Fibroblast of pulmonary artery (primary cell): Measurements from ENCODE around the gene CLDN9.

Source experiments
- DNase-seq: peaks from one replicate; pipeline ENCODE4 v3.0.0-alpha.2; 2010; ENCODE audit warnings: low read depth
- H3K4me3 ChIP-seq: replicated peaks from 2 replicates; pipeline ENCODE4 v1.5.1; 2011; ENCODE audit warnings: low read depth, mild to moderate bottlenecking, control low read depth, low read length, moderate library complexity
- CTCF ChIP-seq: IDR thresholded peaks from 2 replicates; pipeline ENCODE4 v1.5.1; 2011; ENCODE audit warnings: mild to moderate bottlenecking, control low read depth, low read length, inconsistent platforms; ENCODE audit errors: missing control alignments

Gene CLDN9

DNA sequence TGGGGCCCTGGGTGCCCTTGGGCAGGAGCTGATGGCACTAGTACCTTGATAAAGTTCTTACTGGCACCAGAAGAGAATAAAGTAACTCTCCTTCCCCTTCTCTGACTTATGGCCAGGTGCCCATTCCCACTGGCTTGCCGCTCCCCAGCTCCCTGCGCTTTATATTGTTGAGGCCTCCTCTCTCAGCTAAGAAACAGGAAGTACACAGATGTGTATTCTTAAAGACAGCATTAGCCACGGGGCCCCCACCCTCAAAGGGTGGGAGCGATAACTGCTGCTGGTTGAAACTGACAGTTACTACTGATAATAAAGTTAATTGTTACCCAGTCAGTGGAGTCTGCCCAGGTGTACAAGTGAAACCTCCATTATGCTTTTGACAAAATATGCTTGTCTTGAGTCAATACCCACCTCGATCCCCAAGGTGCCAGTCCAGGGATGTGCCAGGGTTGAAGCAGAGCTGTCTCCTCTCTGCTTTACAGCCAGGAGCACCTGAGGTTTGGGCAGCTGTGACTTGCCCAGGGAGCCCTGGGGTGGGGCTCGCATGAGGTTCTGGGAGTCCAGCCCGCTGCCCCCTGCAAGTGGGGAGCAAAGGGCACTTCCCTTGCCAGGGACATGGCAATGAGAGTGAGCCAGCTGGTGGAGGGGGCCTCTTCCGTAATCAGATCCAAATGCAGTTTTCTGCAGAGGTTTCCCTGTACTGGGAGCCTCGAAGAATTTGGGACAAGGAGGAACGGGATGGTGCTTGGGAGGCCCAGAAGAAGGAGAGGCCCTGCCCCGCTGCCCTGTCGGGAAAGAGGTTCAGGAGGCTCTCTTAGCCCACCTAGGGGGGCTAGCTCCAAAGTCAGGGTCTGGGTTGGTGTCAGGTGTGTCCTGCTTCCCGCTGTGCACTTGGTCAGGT lies 5.4 kb upstream of the CLDN9 start:
- no peak for DNase-seq
- no peak overlapping the region for H3K4me3 ChIP-seq
- no peak for TF ChIP-seq CTCF

- no peak for TF ChIP-seq CTCF
- H3K4me3 ChIP-seq = no peak overlapping the region
- DNase-seq = no peak
Measured at GRCh38 chr16:3007957-3008689, 4.6 kb upstream of the CLDN9 start.

- no peak overlapping the region for H3K4me3 ChIP-seq
- DNase-seq = no peak
- no peak for TF ChIP-seq CTCF
Measured at GRCh38 chr16:3008690-3009037, 4.1 kb upstream of the CLDN9 start.

DNA sequence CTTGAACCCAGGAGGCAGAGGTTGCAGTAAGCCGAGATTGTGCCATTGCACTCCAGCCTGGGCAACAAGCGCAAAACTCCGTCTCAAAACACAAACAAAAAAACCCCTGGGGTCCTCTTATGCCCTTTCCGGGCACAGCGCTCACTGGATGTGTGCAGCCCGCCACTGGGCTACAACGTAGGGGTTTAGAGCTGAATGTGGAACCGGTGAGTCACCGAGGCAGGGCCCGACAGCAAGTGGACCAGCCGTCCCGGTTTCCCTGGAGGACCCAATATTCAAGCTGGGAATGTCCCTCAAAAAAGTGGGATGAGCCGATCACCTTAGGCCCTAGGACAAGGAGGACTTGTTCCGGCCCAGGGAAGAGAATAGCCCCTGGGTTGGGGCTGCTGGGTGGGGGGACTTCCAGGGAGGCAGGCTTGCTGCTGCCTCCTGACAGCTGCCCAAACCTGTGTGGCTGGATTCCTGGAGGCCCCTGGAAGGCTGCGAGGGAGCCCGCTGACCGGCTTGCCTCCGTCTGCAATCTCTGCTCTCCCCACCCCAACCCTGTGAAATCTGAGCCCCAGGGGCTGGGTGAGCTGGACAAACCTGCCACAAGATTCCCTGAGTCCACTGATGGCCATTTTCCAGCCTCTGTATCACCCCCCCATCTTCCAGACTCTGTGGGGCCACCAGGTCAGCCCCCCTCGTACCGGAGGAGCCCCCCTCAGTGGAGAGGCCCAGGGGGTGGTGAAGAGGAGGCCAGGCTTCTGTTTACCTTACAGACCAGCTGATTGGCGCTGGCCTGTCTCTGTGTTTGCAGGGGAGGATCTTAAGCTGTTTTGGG lies 2.9 kb upstream of the CLDN9 start:
- DNase-seq = no peak
- H3K4me3 ChIP-seq = no peak overlapping the region
- TF ChIP-seq CTCF = no peak

- no peak for TF ChIP-seq CTCF
- H3K4me3 ChIP-seq = no peak overlapping the region
Measured at GRCh38 chr16:3010510-3010909, 2.2 kb upstream of the CLDN9 start.

DNA sequence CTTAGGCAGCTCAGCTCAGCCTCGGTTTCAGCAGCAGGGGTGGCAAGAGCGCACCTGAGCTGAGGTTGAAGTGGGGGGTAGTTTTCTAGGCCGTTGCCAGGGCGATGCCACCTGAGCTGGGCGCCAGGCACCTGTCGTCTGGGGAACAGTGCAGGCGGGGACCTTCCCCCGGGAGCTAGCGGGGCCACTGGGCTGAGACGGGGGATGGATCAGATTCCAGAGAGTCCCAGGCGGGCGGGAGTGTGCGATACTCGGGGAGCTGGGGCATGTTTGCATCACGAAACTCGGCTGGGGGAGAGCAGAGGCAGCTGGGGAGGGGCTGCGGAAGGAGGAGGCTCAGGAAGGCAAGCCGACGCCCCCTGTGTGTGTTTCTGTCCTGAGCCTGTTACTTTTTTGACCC lies 477 bp upstream of the CLDN9 start:
- DNase-seq = no peak
- no peak for TF ChIP-seq CTCF
- H3K4me3 ChIP-seq = no peak overlapping the region

More at GRCh38 chr16:3010510-3010909, 2.2 kb upstream of the CLDN9 start:
- DNase-seq = no peak
